ENCODE results near the gene CACNA1C. TPM values are rescaled to one million over a fixed set of nuclear protein-coding genes. Genes with fewer than 3 reads are reported as not detected.
"Not testable (repeated sequence)": the region's sequence is repeated elsewhere in the genome, so short reads cannot be mapped to it uniquely, and the experiment has no call there.

The CACNA1C gene
- total RNA-seq, 2 donors from 2014 or later: 4.4 to 10.1 TPM

DNA sequence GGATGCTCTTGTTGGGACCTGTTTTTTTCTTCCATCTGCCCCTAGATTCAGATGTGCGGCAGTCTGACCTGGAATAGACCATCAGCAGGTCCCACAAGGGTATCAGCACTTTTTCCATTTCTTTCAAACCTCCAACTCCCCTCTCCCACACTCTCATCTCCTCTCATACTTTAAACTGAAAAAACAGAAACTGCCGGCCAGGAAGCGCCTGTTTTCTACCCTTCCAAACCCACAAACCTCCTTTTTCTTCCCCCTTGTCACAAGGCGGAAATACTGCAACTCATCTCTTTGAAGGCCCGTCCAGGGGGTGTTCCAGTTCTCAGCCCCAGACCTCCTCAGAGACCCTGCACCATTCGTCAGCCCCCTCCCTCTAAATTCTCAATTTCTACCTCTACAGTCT lies 679.5 kb downstream of the CACNA1C start:
- intact Hi-C loops (cut with DNase I, micrococcal nuclease): no loop called here
- no peak for DNase-seq
- ATAC-seq: no peak

- intact Hi-C loops (cut with DNase I, micrococcal nuclease): no loop called here
- DNase-seq (no peak), ATAC-seq (no peak)
These were observed 680.9 kb downstream of the CACNA1C start for GRCh38 chr12:2733493-2734355.

DNA sequence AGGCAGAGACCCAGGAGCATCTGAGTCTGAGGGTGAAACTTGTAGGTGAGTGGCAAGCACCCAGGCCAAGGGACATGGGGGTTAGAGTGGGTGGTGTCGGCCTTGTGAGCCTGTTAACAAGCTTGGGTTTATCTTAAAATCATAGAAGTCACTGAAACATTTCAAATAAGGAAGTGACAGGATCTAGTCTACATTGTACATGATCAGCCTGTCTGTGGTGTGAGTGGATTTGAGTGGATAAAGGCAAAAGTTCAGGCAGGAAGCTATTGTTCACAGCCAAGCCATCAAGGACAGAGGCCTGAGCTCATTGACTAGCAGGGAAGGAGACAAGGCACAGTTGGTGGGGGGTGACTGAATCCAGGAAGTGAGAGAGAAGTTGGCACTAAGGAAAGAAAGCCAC lies 682.6 kb downstream of the CACNA1C start:
- no peak for DNase-seq
- ATAC-seq: no peak
- intact Hi-C loops (cut with DNase I, micrococcal nuclease): no loop called here

GRCh38 chr12:2737656-2738241 lies 685.0 kb downstream of the CACNA1C start:
- DNase-seq: no peak
- intact Hi-C loops (cut with DNase I, micrococcal nuclease): no loop called here
- ATAC-seq: no peak

- ATAC-seq: no peak
- intact Hi-C loops (cut with DNase I, micrococcal nuclease): no loop called here
- DNase-seq: no peak
These were observed 686.3 kb downstream of the CACNA1C start for GRCh38 chr12:2739069-2739468.

GRCh38 chr12:2739832-2740641 lies 687.2 kb downstream of the CACNA1C start:
- intact Hi-C loops (cut with DNase I, micrococcal nuclease): loop anchor here in 1 of 2 donors (5.0 kb wide), 1 partner anchor 42 kb away; no protein-coding TSS in a partner anchor
- DNase-seq (peak in 1 of 2 donors; percentile 18), ATAC-seq (peak; percentile 73)

GRCh38 chr12:2742037-2742436 lies 689.2 kb downstream of the CACNA1C start:
- not testable (repeated sequence) for ATAC-seq, DNase-seq
- intact Hi-C loops (cut with DNase I, micrococcal nuclease): loop anchor here in 1 of 2 donors (5.0 kb wide), 1 partner anchor 40 kb away; no protein-coding TSS in a partner anchor

DNA sequence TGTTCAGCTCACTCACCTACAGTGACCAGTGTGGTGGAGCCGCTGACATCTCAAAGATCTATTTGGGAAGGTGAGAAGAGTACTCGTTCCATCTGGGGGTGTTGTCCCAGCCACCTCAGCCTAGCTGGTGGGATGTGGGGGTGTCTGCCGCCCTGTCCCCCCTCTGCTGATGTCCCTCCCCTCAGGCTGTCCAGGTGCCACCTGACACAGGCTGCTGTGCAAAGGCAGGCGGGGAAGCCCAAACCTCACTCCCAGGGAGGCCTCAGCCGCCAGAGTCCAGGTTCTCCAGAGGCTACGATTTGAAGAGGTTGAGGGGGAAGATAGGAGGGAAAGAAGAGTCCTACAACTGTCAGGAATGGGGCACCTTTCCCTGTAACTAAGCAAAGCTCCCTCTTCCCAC lies 690.7 kb downstream of the CACNA1C start:
- ATAC-seq (no peak), DNase-seq (no peak)
- intact Hi-C loops (cut with DNase I, micrococcal nuclease): loop anchor here in 1 of 2 donors (5.0 kb wide), 1 partner anchor 39 kb away; no protein-coding TSS in a partner anchor

DNA sequence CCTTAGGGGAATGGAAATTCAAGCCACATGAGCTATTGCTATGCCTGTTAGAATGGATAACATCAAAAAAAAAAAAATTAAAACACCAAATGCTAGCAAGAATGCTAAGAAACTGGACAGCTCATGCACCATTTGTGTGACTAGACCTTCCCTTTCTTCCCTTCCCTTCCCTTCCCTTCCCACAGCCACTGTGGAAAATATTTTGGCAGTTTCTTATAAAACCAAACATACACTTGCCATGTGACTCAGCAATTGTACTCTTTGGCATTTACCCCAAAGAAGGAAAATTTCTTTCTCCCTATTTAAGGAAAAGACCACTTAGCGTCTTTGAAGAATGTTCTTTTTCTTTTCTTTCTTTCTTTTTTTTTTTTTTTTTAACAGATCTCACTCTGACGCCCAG lies 692.9 kb downstream of the CACNA1C start:
- intact Hi-C loops (cut with DNase I, micrococcal nuclease): no loop called here
- ATAC-seq: no peak

More for the DNA sequence above, 692.9 kb downstream of the CACNA1C start:
- DNase-seq: no peak

Other genes with a start within 250 kb of the CACNA1C start
- gene LRTM2, start 232.4 kb upstream of the CACNA1C start, total RNA-seq: not detected
- gene CACNA2D4, start 134.3 kb upstream of the CACNA1C start, total RNA-seq: 1 to 10 TPM; 5.1 to 5.9 TPM
- gene DCP1B, start 48.5 kb upstream of the CACNA1C start, total RNA-seq: 10 to 100 TPM in 1 of 2 donors, 1 to 10 TPM in 1; 7.9 to 10.9 TPM

Measured in left colon (tissue), 2 donors.